IMR-90 (cell line): ENCODE measurements around the gene RASSF4. TPM values are rescaled to one million over a fixed set of nuclear protein-coding genes. Genes with fewer than 3 reads are reported as not detected.

Experiments
- ATAC-seq: fragments of 200-7000 bp; cut with Tn5 transposase; 2 replicates; pipeline ENCODE4 v1.9.1; 2020; ENCODE audit warnings: low read depth, mild to moderate bottlenecking, moderate library complexity
- BruUV-seq: library from RNA; stranded (reverse); fragments of 400-500 nt; replicated peaks from 2 replicates; lab custom pipeline; 2021; lab: Mats Ljungman, UMichigan
- CTCF ChIA-PET: fragments of 300-600 bp; formaldehyde crosslinking; extraction: SDS; loops from one replicate; lab custom pipeline; 2021; ENCODE audit warnings: antibody characterized with exemption; lab: Yijun Ruan, JAX
- POLR2A ChIA-PET: fragments of 300-600 bp; sonication (Branson Sonifier 250); formaldehyde crosslinking; loops from one replicate; lab custom pipeline; 2022; ENCODE audit warnings: antibody characterized with exemption; ENCODE audit not compliant: unreplicated experiment; lab: Charles Lee
- DNase-seq: peaks from one replicate; pipeline ENCODE4 v3.0.0; 2013
- H2AFZ ChIP-seq: replicated peaks from 2 replicates; pipeline ENCODE3; 2013; ENCODE audit warnings: low read length, mild to moderate bottlenecking; ENCODE audit not compliant: poor library complexity
- H2AK5ac ChIP-seq: 2 replicates; pipeline ENCODE4 v1.6.1; 2013; ENCODE audit warnings: low read depth, low read length, inconsistent platforms
- H2AK9ac ChIP-seq: replicated peaks from 2 replicates; pipeline ENCODE3; 2013; ENCODE audit warnings: mild to moderate bottlenecking, low read depth, low read length, moderate library complexity; ENCODE audit not compliant: poor library complexity
- H2BK120ac ChIP-seq: 2 replicates; pipeline ENCODE4 v1.6.1; 2013; ENCODE audit warnings: low read depth, low read length, inconsistent platforms
- H2BK15ac ChIP-seq: 3 replicates; pipeline ENCODE4 v1.6.1; 2013; ENCODE audit warnings: low read depth, low read length, inconsistent platforms
- H2BK20ac ChIP-seq: 2 replicates; pipeline ENCODE4 v1.6.1; 2013; ENCODE audit warnings: low read depth, mild to moderate bottlenecking, inconsistent platforms, low read length, moderate library complexity
- H2BK5ac ChIP-seq: 2 replicates; pipeline ENCODE4 v1.6.1; 2013; ENCODE audit warnings: mild to moderate bottlenecking, low read depth, low read length, inconsistent platforms; ENCODE audit not compliant: poor library complexity, severe bottlenecking
- H3K14ac ChIP-seq: replicated peaks from 2 replicates; pipeline ENCODE4 v1.6.1; 2013; ENCODE audit warnings: low read depth, low read length, inconsistent platforms
- H3K18ac ChIP-seq: 2 replicates; pipeline ENCODE4 v1.6.1; 2013; ENCODE audit warnings: low read depth, low read length, control low read depth
- H3K23ac ChIP-seq: 2 replicates; pipeline ENCODE4 v1.6.1; 2013; ENCODE audit warnings: low read depth, low read length, inconsistent platforms
- H3K27ac ChIP-seq: 2 replicates; pipeline ENCODE4 v1.5.1; 2013; ENCODE audit warnings: mild to moderate bottlenecking, control low read depth, low read length; ENCODE audit not compliant: insufficient read depth
- H3K27me3 ChIP-seq: 2 replicates; pipeline ENCODE4 v1.6.1; 2013; ENCODE audit warnings: low read length; ENCODE audit not compliant: control insufficient read depth, insufficient read depth
- H3K36me3 ChIP-seq: 2 replicates; pipeline ENCODE4 v1.6.1; 2013; ENCODE audit warnings: low read length, mixed read lengths; ENCODE audit not compliant: control insufficient read depth, insufficient read depth
- H3K4ac ChIP-seq: 2 replicates; pipeline ENCODE4 v1.6.1; 2013; ENCODE audit warnings: low read depth, low read length, inconsistent platforms
- H3K4me1 ChIP-seq: 2 replicates; pipeline ENCODE4 v1.6.1; 2013; ENCODE audit warnings: low read length, mixed read lengths; ENCODE audit not compliant: control insufficient read depth, insufficient read depth
- H3K4me2 ChIP-seq: 2 replicates; pipeline ENCODE4 v1.6.1; 2013; ENCODE audit warnings: low read depth, mild to moderate bottlenecking, control low read depth, low read length, moderate library complexity
- H3K4me3 ChIP-seq: 2 replicates; pipeline ENCODE4 v1.5.1; 2013; ENCODE audit warnings: low read depth, mild to moderate bottlenecking, control low read depth, low read length, moderate library complexity; ENCODE audit not compliant: insufficient read depth
- H3K56ac ChIP-seq: 2 replicates; pipeline ENCODE4 v1.6.1; 2013; ENCODE audit warnings: low read length, inconsistent platforms; ENCODE audit not compliant: insufficient read depth; ENCODE audit errors: extremely low read depth
- H3K79me1 ChIP-seq, 2 experiments: 2 replicates each; pipeline ENCODE4 v1.6.1; 2013; ENCODE audit warnings: low read length in 2 of 2, inconsistent platforms in 1 of 2, low read depth in 1 of 2
- H3K9ac ChIP-seq: 2 replicates; pipeline ENCODE4 v1.6.1; 2013; ENCODE audit warnings: low read depth, low read length, control low read depth
- H3K9me1 ChIP-seq: 2 replicates; pipeline ENCODE4 v1.6.1; 2013; ENCODE audit warnings: low read length, inconsistent platforms; ENCODE audit not compliant: insufficient read depth
- H3K9me3 ChIP-seq: 2 replicates; pipeline ENCODE4 v1.6.1; 2013; ENCODE audit warnings: low read length; ENCODE audit not compliant: control insufficient read depth, insufficient read depth
- H4K20me1 ChIP-seq: 2 replicates; pipeline ENCODE4 v1.6.1; 2013; ENCODE audit warnings: low read length, inconsistent platforms; ENCODE audit not compliant: insufficient read depth
- H4K5ac ChIP-seq: 2 replicates; pipeline ENCODE4 v1.6.1; 2013; ENCODE audit warnings: mild to moderate bottlenecking, low read depth, low read length, control low read depth
- H4K8ac ChIP-seq, 2 experiments: 2 replicates each; pipeline ENCODE4 v1.6.1; 2013; ENCODE audit warnings: low read depth in 2 of 2, low read length in 2 of 2, control low read depth in 1 of 2, inconsistent platforms in 1 of 2
- H4K91ac ChIP-seq: 2 replicates; pipeline ENCODE4 v1.6.1; 2013; ENCODE audit warnings: low read depth, low read length, inconsistent platforms; ENCODE audit not compliant: insufficient read depth
- CEBPB ChIP-seq: IDR thresholded peaks from 2 replicates; pipeline ENCODE4 v1.6.1; 2012; ENCODE audit warnings: low read depth, low read length, improper control_type of control experiment
- CHD1 ChIP-seq: IDR thresholded peaks from 2 replicates; pipeline ENCODE4 v1.6.1; 2012; ENCODE audit warnings: low read depth, low read length, improper control_type of control experiment
- CTCF ChIP-seq: conservative IDR thresholded peaks from 2 replicates; pipeline ENCODE4 v1.5.1; 2012; ENCODE audit warnings: mild to moderate bottlenecking, low read depth, low read length, improper control_type of control experiment
- ELK1 ChIP-seq: fragments of 150-350 bp; IDR thresholded peaks from 2 replicates; pipeline ENCODE4 v1.6.1; 2016; ENCODE audit warnings: low read depth, mild to moderate bottlenecking, low read length, moderate library complexity, borderline replicate concordance
- FOS ChIP-seq: fragments of 150-350 bp; IDR thresholded peaks from 2 replicates; pipeline ENCODE4 v1.6.1; 2016; ENCODE audit warnings: low read depth, low read length
- MAFK ChIP-seq: IDR thresholded peaks from 2 replicates; pipeline ENCODE4 v1.6.1; 2012; ENCODE audit warnings: low read depth, low read length, improper control_type of control experiment
- MXI1 ChIP-seq: IDR thresholded peaks from 2 replicates; pipeline ENCODE4 v1.6.1; 2012; ENCODE audit warnings: low read depth, mild to moderate bottlenecking, low read length, moderate library complexity, borderline replicate concordance
- RAD21 ChIP-seq: IDR thresholded peaks from 2 replicates; pipeline ENCODE4 v1.6.1; 2012; ENCODE audit warnings: low read length, improper control_type of control experiment
- RCOR1 ChIP-seq: IDR thresholded peaks from 2 replicates; pipeline ENCODE4 v1.6.1; 2012; ENCODE audit warnings: mild to moderate bottlenecking, low read length, improper control_type of control experiment; ENCODE audit not compliant: insufficient replicate concordance
- RFX5 ChIP-seq: IDR thresholded peaks from 2 replicates; pipeline ENCODE4 v1.8.0; 2012; ENCODE audit warnings: low read depth, mild to moderate bottlenecking, low read length, moderate library complexity
- SMC3 ChIP-seq: fragments of 150-350 bp; IDR thresholded peaks from 2 replicates; pipeline ENCODE4 v1.6.1; 2016; ENCODE audit warnings: low read depth, mild to moderate bottlenecking, antibody characterized with exemption, low read length, moderate library complexity
- USF2 ChIP-seq: fragments of 150-350 bp; IDR thresholded peaks from 2 replicates; pipeline ENCODE4 v1.6.1; 2017; ENCODE audit warnings: mild to moderate bottlenecking, antibody characterized with exemption, low read length, low read depth
- WGBS, 2 experiments: methylation state at CpG; one replicate each; pipeline versions ENCODE4 v1.1.5 to v1.1.7; 2013; ENCODE audit warnings: missing lambda C conversion rate in 2 of 2; ENCODE audit not compliant: insufficient read length in 1 of 2; ENCODE audit errors: extremely low coverage in 2 of 2; 5-methylcytosine and 5-hydroxymethylcytosine counted together
- dilution Hi-C: fragments of 300-500 bp; cut with HindIII; formaldehyde crosslinking; loops from one replicate; pipeline ENCODE4 v1.14.3; 2018; ENCODE audit warnings: low sequenced_read_pairs; ENCODE audit not compliant: unreplicated experiment
- in situ Hi-C: fragments of 300-500 bp; cut with MboI; formaldehyde crosslinking; loops from 3 replicates; pipeline ENCODE4 v1.14.3; 2019; ENCODE audit warnings: low sequenced_read_pairs, inconsistent platforms, mixed read lengths
- intact Hi-C: fragments of 100-400 bp; cut with micrococcal nuclease; formaldehyde crosslinking; loops from 2 replicates; pipeline ENCODE4 v1.10.0; 2022
- polyA plus RNA-seq, 3 experiments: library from polyadenylated mRNA; depleted of rRNA; stranded (reverse); fragments of >200 nt; gene quantifications; 2 replicates each; pipeline ENCODE4 v1.2.3, GENCODE V29; 2012; ENCODE audit warnings: low replicate concordance in 1 of 3
- total RNA-seq: library from RNA; depleted of rRNA; stranded (reverse); fragments of >200 nt; gene quantifications from 2 replicates; pipeline ENCODE4 v1.2.3, GENCODE V29; 2012

The RASSF4 gene
- total and polyA plus RNA-seq, 2 of the 4 experiments (the other 2 are of a cell fraction): 5.9 to 8.6 TPM

- intact Hi-C loops: no loop called here
- H4K8ac ChIP-seq: no peak overlapping the region; a peak in 1 of 4 replicates
- no peak overlapping the region for H3K18ac ChIP-seq
- no peak overlapping the region for H3K4me3 ChIP-seq
- H3K56ac ChIP-seq: no peak overlapping the region
- H4K5ac ChIP-seq: no peak overlapping the region
- TF ChIP-seq FOS: no peak
- TF ChIP-seq MXI1: no peak
- no peak for TF ChIP-seq MAFK
- no peak for TF ChIP-seq RFX5
- TF ChIP-seq CEBPB: no peak
- no peak for TF ChIP-seq CHD1
- TF ChIP-seq RAD21: no peak
- no peak for TF ChIP-seq CTCF
- TF ChIP-seq RCOR1: no peak
- no peak for TF ChIP-seq SMC3
- no peak for TF ChIP-seq USF2
- TF ChIP-seq ELK1: no peak
- 0 out of 2 replicates have a peak overlapping the region, but pooled peaks have one; percentile 58 for H3K4ac ChIP-seq
- DNase-seq (no peak), ATAC-seq (no peak)
- H3K36me3 ChIP-seq: peaks cover 10% of the 10 kb centered on the region; the same call in 1 of the 2 replicates
- POLR2A ChIA-PET: no interaction called here
- peaks cover 11% of the 10 kb centered on the region for H3K9me1 ChIP-seq
- no peak overlapping the region for H2BK5ac ChIP-seq
- CTCF ChIA-PET: no interaction called here
- H2BK15ac ChIP-seq: no peak overlapping the region
- peaks cover 32% of the 10 kb centered on the region for H3K4me1 ChIP-seq
- H3K27ac ChIP-seq: no peak overlapping the region
- BruUV-seq: no TSS peak
- no peak overlapping the region for H2AK5ac ChIP-seq
- H3K9me3 ChIP-seq: no peaks in the 10 kb centered on the region
- WGBS, 2 experiments: 100% methylated on average over 1 of the region's 4 CpGs; no CpG with 5 or more reads in 1 of the 2 experiments
- peak overlapping the region; percentile 6; the same call in 1 of the 2 replicates for H4K91ac ChIP-seq
- H3K23ac ChIP-seq: no peak overlapping the region
- H3K4me2 ChIP-seq: no peak overlapping the region
- H3K79me1 ChIP-seq: peaks cover 0 to 12% of the 10 kb centered on the region in 2 experiments; a peak in 1 of 4 replicates
- dilution Hi-C loops: no loop called here
- peak overlapping the region; percentile 30 for H2AK9ac ChIP-seq
- no peaks in the 10 kb centered on the region for H4K20me1 ChIP-seq
- H3K9ac ChIP-seq: no peak overlapping the region
- no peak overlapping the region for H2BK20ac ChIP-seq
- H2AFZ ChIP-seq: peak overlapping the region; percentile 18
- H2BK120ac ChIP-seq: no peak overlapping the region
- in situ Hi-C loops: no loop called here
- H3K27me3 ChIP-seq: no peaks in the 10 kb centered on the region
- peak overlapping the region; percentile 78; the same call in 1 of the 2 replicates for H3K14ac ChIP-seq
Measured at GRCh38 chr10:44967616-44968015, 8.0 kb downstream of the RASSF4 start.
